GM18873 (cell line): ENCODE measurements around the gene RINL.

Experiments
- ATAC-seq: cut with Tn5 transposase; IDR thresholded peaks from one replicate; pipeline ENCODE4 v1.9.1; 2021; ENCODE audit warnings: mild to moderate bottlenecking, moderate library complexity, moderate number of reproducible peaks; ENCODE audit not compliant: unreplicated experiment, low FRiP score

Gene RINL, protein sequence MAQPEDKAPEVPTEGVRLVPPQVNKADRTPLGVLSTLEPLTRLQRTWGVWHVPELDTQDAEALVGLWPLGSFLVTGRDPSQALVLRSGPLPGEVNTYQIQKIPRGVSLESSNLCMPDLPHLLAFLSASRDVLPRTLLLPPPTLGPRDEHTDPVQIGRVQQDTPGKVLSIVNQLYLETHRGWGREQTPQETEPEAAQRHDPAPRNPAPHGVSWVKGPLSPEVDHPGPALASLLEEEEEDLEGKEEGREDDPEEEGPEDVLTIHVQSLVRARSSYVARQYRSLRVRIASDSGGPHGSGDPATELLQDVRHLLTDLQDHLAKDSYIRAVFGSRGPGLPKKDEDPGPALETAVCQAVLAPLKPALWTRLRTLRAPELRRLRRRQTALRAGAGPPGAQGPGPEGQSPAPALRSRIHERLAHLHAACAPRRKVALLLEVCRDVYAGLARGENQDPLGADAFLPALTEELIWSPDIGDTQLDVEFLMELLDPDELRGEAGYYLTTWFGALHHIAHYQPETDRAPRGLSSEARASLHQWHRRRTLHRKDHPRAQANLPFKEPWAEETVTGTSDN

GRCh38 chr19:38877781-38878574, at the start of gene RINL:
RINL (minus strand) TSS chr19:38878275; CDS start chr19:38876742, 1,533 bp downstream.
- no peak for ATAC-seq

GRCh38 chr19:38924388-38924787, 46.3 kb upstream of the RINL start:
- ATAC-seq, result no peak

- no peak for ATAC-seq
These were observed 44.4 kb upstream of the RINL start for GRCh38 chr19:38922482-38922881.

DNA sequence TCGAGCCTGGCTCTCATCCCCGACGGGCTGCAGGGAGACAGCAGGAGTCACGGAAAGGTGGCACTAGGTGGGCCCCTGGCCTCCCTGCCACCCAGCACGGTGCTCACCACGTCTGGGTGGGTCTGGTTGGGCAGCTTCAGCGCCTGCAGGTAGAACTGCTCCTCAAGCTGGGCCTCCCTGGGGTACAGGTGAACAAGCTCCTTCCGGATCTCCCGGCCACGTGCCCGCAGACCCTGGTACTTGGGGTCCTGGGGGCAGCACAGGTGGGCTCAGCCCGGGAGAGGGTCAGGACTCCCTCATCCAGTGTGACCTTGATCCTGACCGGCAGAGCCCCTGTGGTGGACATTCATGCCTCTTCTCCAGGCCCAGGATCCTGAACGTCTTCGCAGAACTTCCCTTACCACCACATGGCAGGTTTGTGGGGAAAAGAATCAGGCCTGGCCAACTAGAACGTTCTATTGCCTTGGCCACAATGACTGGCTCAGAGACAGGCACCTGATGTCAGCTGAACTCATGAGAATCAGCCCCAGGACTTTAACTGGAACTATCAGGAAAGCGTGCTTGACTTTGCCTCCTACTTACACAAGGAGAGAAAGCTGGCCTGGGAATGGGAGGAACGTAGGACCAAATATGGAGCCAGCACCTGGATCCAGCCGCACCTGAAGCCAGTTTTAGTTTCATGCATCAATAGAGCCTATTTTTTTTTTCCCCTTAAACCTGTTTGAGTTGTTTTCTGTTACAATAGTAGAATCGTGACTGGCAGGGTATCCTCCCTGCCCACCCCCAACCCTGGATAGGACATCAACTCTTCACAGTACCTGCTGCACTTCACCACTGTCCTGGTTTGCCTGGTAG, 43.6 kb upstream of the RINL start:
- no peak for ATAC-seq

DNA sequence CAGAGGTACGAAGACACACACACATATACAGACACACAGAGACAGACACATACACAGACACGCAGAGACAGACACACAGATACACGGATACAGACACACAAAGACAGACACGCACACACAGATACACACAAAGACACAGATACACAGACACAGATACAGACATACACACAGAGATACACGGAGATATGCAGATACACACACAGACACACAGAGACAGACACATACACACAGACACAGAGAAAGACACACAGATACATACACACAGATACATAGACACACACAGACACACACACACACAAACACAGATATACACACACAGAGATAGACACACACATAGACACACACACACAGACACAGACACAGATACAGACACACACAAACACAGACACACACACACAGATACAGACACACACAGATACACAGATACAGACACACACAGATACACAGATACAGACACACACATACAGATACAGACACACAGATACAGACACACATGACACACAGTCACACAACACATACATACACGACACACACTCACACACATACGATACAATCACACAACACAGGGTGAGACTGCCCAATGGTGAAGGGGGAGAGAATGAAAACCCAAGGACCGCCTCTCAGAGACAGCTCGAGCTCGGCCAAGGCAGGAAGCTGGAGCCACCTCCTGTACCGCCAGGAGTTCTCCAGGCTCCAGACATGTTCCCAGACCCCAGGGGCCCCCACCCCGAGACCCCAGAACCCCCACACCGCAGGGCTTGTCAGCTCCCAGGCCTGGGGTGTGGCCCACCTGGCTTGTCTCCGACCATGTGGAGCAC, 42.7 kb upstream of the RINL start:
- ATAC-seq, result no peak

DNA sequence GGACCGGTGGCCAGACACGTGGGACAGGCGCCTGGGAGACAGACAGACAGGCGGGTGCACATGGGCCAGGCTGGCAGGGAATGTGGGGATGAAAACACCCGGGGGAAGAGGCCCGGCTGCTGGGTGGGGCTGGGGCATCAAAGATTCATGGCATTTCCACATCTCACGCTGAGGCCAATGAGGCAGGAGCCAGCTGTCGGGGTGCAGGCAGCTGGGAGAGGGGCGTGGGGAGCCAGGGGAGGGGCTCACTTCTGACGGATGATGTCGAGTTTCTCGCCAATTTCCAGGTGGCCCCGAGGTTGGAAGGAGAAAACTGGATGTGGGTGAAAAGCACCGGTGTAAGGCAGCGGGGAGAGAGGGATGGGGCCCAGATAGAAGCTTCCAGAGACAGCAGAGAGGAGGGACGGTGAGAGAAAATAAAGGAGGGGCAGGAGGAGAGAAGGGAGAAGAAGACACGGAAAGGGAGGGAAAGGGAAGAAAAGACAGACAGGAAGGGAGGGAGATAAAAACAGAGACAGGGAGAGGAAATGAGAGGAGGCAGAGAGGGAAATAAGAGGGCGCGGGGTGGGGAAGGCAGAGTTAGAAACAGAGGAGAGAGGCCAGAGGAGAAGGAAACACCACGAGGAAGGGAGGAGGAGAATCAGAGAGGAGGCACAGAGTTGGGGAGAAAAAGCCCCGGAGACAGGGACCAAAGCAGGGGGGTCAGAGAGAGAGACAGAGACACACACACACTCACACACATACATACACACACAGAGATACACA, 41.9 kb upstream of the RINL start:
- ATAC-seq, result no peak

DNA sequence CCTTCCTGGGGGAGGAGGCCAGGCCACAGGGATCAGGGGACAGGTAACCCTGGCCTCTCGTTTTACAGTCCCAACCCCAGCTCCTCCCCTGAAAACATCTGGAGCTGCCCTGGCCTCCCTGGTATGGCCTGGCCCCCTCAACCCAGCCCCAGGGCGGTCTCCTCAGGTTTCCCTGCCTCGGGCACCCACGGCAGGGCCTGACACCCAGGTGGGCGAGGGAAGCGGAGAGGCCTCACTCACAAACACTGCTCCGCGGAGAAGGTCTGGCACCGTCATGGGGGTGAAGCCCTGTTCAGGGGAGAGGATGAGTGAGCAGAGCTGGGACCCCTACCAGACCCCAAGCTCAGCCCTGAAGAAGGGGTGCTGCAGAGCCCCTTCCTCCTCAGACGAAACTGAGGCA, 40.5 kb upstream of the RINL start:
- ATAC-seq, result no peak

- no peak for ATAC-seq
These were observed 39.9 kb upstream of the RINL start for GRCh38 chr19:38917921-38918491.

GRCh38 chr19:38917516-38917915, 39.4 kb upstream of the RINL start:
- ATAC-seq, result no peak

- ATAC-seq, result no peak
These were observed 37.5 kb upstream of the RINL start for GRCh38 chr19:38915329-38916321.

- ATAC-seq, result no peak
These were observed 35.9 kb upstream of the RINL start for GRCh38 chr19:38913958-38914357.

GRCh38 chr19:38912600-38913514, 34.8 kb upstream of the RINL start:
- no peak for ATAC-seq

DNA sequence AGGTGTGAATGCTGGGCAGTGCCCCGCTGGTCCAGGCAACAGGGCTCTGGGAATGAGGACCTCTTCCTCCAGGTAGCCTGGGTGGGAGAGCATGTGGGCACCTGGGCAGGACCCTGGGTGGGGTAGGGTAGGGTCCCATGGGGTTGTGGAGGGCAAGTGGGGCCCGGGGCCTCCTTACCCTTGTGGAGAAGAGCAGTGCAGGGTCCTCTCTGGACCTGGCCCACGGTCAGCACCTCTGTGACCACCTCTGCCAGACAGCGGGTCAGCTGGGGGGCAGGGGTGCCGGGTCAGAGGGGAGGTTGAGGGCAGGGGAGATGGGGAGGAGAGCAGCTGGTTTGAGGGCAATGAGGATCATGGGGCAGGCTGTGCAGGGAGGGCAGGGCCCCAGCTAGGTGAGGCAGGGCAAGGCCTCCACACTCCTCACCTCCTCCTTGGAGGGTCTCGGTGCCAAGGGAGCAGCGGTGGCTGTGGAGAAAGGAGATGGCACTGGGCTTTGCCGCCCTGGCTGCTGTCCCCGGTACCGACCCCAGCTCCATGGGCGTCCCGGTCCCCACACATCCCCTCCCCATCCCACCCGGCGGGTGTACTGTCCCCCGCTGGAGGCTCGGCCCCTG, 33.4 kb upstream of the RINL start:
- no peak for ATAC-seq

GRCh38 chr19:38910488-38910887, 32.4 kb upstream of the RINL start:
- ATAC-seq, result no peak

GRCh38 chr19:38908911-38909310, 30.8 kb upstream of the RINL start:
- no peak for ATAC-seq

DNA sequence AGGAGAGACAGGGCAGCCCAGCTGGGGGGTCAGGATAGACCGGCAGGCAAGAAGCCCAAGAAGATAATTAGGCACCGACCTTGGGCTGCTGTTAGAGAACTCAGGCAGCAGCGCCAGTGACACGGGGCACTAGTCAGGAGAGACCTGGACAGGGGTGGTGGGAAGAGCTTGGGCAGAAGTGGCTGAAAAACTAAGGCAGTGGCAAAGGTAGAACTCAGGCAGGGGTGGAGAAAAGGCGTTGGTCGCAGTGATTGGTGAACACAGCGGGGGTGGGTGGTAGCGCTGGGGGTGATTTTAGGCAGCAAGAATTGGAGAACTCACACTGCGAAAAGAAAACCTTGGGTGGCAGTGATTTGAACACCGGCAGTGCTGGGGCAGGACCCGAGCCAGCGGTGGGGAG, 29.6 kb upstream of the RINL start:
- ATAC-seq, result no peak
